ENCODE measurements around the gene SP140L. TPM values are rescaled to one million over a fixed set of nuclear protein-coding genes. Genes with fewer than 3 reads are reported as not detected.
A peak's percentile ranks its signal among the peaks of the same experiment; 100 is the strongest.

SP140L gene
- total and polyA plus RNA-seq, 9 donors, result 7.1 to 31.3 (median 19.4) TPM

- Histone ChIP-seq H3K36me3 (no peaks in the 10 kb centered on the region), H3K4me3 (peak within 1 kb of the TSS; percentile 53), H3K27ac (peak within 1 kb of the TSS; percentile 59 to 79), H3K9me3 (no peaks in the 10 kb centered on the region), H3K27me3 (no peaks in the 10 kb centered on the region), H3K4me1 (ENCODE audit: insufficient read depth) (peaks cover 8% of the 10 kb centered on the region)
- intact Hi-C loops (cut with DNase I), result no loop called here
- WGBS, 3 donors, result 0% methylated on average over 12 of the region's 12 CpGs
- DNase-seq, result peak; percentile 73 to 77 (median 77)
- TF ChIP-seq EP300 (IDR thresholded peaks at IDR 0.05) (no peak), POLR2A (IDR thresholded peaks at IDR 0.05) (peak; percentile 48), CTCF (IDR thresholded peaks at IDR 0.05) (no peak)
Observed at GRCh38 chr2:230416061-230416721, 89.2 kb downstream of the SP140L start, which contains the start of gene SP100. Gene SP100 (plus strand): TSS chr2:230416201. CDS start chr2:230416297, 96 bp downstream.

GRCh38 chr2:230417436-230417835 is 90.4 kb downstream of the SP140L start:
- TF ChIP-seq POLR2A (IDR thresholded peaks at IDR 0.05) (no peak), EP300 (IDR thresholded peaks at IDR 0.05) (no peak), CTCF (IDR thresholded peaks at IDR 0.05) (no peak)
- H3K4me3 ChIP-seq, result peak overlapping the region; percentile 53
- no peak for DNase-seq
- H3K27ac ChIP-seq, result peak overlapping the region in 1 of 2 donors; percentile 79
- WGBS, 3 donors, result 11 to 42% (median 13%) methylated on average over 4 of the region's 4 CpGs
- H3K27me3 ChIP-seq, result no peaks in the 10 kb centered on the region
- intact Hi-C loops (cut with DNase I), result no loop called here
- H3K4me1 ChIP-seq (ENCODE audit: insufficient read depth), result peaks cover 8% of the 10 kb centered on the region
- H3K9me3 ChIP-seq, result no peaks in the 10 kb centered on the region
- H3K36me3 ChIP-seq, result no peaks in the 10 kb centered on the region

GRCh38 chr2:230418341-230419016 is 91.5 kb downstream of the SP140L start:
- Histone ChIP-seq H3K36me3 (no peaks in the 10 kb centered on the region), H3K4me3 (peak overlapping the region; percentile 53), H3K27me3 (no peaks in the 10 kb centered on the region), H3K9me3 (no peaks in the 10 kb centered on the region), H3K27ac (peak overlapping the region in 1 of 2 donors; percentile 79), H3K4me1 (ENCODE audit: insufficient read depth) (peaks cover 10% of the 10 kb centered on the region)
- DNase-seq, result peak in 1 of 5 donors; percentile 31
- no peak for TF ChIP-seq POLR2A (IDR thresholded peaks at IDR 0.05)
- TF ChIP-seq EP300 (IDR thresholded peaks at IDR 0.05), result no peak
- no peak for TF ChIP-seq CTCF (IDR thresholded peaks at IDR 0.05)
- intact Hi-C loops (cut with DNase I), result no loop called here
- WGBS, 3 donors, result 40 to 56% (median 40%) methylated on average over 9 of the region's 9 CpGs

GRCh38 chr2:230419181-230419580 is 92.2 kb downstream of the SP140L start:
- Histone ChIP-seq H3K4me3 (no peak overlapping the region), H3K27me3 (no peaks in the 10 kb centered on the region), H3K4me1 (ENCODE audit: insufficient read depth) (peaks cover 16% of the 10 kb centered on the region), H3K27ac (no peak overlapping the region), H3K36me3 (no peaks in the 10 kb centered on the region), H3K9me3 (no peaks in the 10 kb centered on the region)
- intact Hi-C loops (cut with DNase I), result no loop called here
- TF ChIP-seq POLR2A (IDR thresholded peaks at IDR 0.05) (no peak), CTCF (IDR thresholded peaks at IDR 0.05) (no peak), EP300 (IDR thresholded peaks at IDR 0.05) (no peak)
- DNase-seq, result no peak
- WGBS, 3 donors, result 86 to 92% (median 91%) methylated on average over 4 of the region's 4 CpGs

All from ovary (tissue), 9 donors.